MM.1S (cell line): Measurements from ENCODE around the gene WDR76.

Experiments
- DNase-seq: peaks from one replicate; pipeline ENCODE4 v3.0.0-alpha.2; 2015
- H2AFZ ChIP-seq: fragments of 300-600 bp; sonication (generic); 2 replicates; pipeline ENCODE4 v1.6.0; 2016; ENCODE audit warnings: antibody characterized with exemption, low read length
- H3F3A ChIP-seq: fragments of 300-600 bp; sonication (generic); 2 replicates; pipeline ENCODE4 v1.6.1; 2016; ENCODE audit warnings: mild to moderate bottlenecking, antibody characterized with exemption, low read length, moderate library complexity, mixed read lengths; ENCODE audit not compliant: insufficient read depth
- H3K27ac ChIP-seq: fragments of 300-600 bp; sonication (generic); 2 replicates; pipeline ENCODE4 v1.5.1; 2016; ENCODE audit warnings: mild to moderate bottlenecking, low read length
- H3K27me3 ChIP-seq: fragments of 300-600 bp; sonication (generic); replicated peaks from 2 replicates; pipeline ENCODE4 v1.6.0; 2016; ENCODE audit warnings: low read length; ENCODE audit not compliant: insufficient read depth
- H3K36me3 ChIP-seq: fragments of 300-600 bp; sonication (generic); replicated peaks from 2 replicates; pipeline ENCODE4 v1.6.1; 2016; ENCODE audit warnings: mild to moderate bottlenecking, low read length, mixed read lengths; ENCODE audit not compliant: insufficient read depth
- H3K4me1 ChIP-seq: fragments of 300-600 bp; sonication (generic); 2 replicates; pipeline ENCODE4 v1.6.1; 2016; ENCODE audit warnings: low read length, mixed read lengths
- H3K4me2 ChIP-seq: fragments of 300-600 bp; sonication (generic); 2 replicates; pipeline ENCODE4 v1.6.0; 2016; ENCODE audit warnings: low read depth, low read length
- H3K4me3 ChIP-seq: fragments of 300-600 bp; sonication (generic); 2 replicates; pipeline ENCODE4 v1.5.1; 2016; ENCODE audit warnings: low read length, mixed read lengths
- H3K79me2 ChIP-seq: fragments of 300-600 bp; sonication (generic); 2 replicates; pipeline ENCODE4 v1.6.1; 2016; ENCODE audit warnings: mixed run types, low read length, mixed read lengths
- H3K9ac ChIP-seq: fragments of 300-600 bp; sonication (generic); 2 replicates; pipeline ENCODE4 v1.6.1; 2016; ENCODE audit warnings: low read length, mixed read lengths
- H3K9me2 ChIP-seq: fragments of 300-600 bp; sonication (generic); replicated peaks from 2 replicates; pipeline ENCODE4 v1.6.1; 2016; ENCODE audit warnings: mild to moderate bottlenecking, low read length, mixed read lengths; ENCODE audit not compliant: insufficient read depth
- H3K9me3 ChIP-seq: fragments of 300-600 bp; sonication (generic); replicated peaks from 2 replicates; pipeline ENCODE4 v1.6.1; 2016; ENCODE audit warnings: mild to moderate bottlenecking, low read length, mixed read lengths; ENCODE audit not compliant: insufficient read depth
- H4K20me1 ChIP-seq: fragments of 300-600 bp; sonication (generic); 2 replicates; pipeline ENCODE4 v1.6.1; 2016; ENCODE audit warnings: mild to moderate bottlenecking, low read length, moderate library complexity, mixed read lengths; ENCODE audit not compliant: insufficient read depth
- CTCF ChIP-seq: fragments of 300-600 bp; sonication (generic); IDR thresholded peaks from 2 replicates; pipeline ENCODE4 v1.5.1; 2016; ENCODE audit warnings: antibody characterized with exemption, low read length, mixed read lengths
- EZH2 ChIP-seq: fragments of 300-600 bp; sonication (generic); optimal IDR thresholded peaks from 2 replicates; pipeline ENCODE3; 2017; ENCODE audit warnings: low read depth, mild to moderate bottlenecking, antibody characterized with exemption, low read length, mixed read lengths
- EZH2phosphoT487 ChIP-seq: fragments of 300-600 bp; sonication (generic); IDR thresholded peaks from 2 replicates; pipeline ENCODE4 v1.6.1; 2018; ENCODE audit warnings: antibody characterized with exemption, low read length

WDR76 gene

GRCh38 chr15:43795997-43796396 lies 30.8 kb upstream of the WDR76 start:
- H3K79me2 ChIP-seq, result peaks cover 37% of the 10 kb centered on the region
- H3K4me3 ChIP-seq, result no peak overlapping the region
- no peaks in the 10 kb centered on the region for H3K9me3 ChIP-seq
- H3K27me3 ChIP-seq, result no peaks in the 10 kb centered on the region
- no peak for DNase-seq
- H3K9me2 ChIP-seq, result no peaks in the 10 kb centered on the region
- no peak overlapping the region for H3K9ac ChIP-seq
- H3K4me1 ChIP-seq, result peaks cover 12% of the 10 kb centered on the region
- no peak overlapping the region for H3K27ac ChIP-seq
- no peak overlapping the region for H3K4me2 ChIP-seq
- peaks cover 11% of the 10 kb centered on the region; the same call in 1 of the 2 replicates for H3F3A ChIP-seq
- H2AFZ ChIP-seq, result no peak overlapping the region
- no peaks in the 10 kb centered on the region for H3K36me3 ChIP-seq
- TF ChIP-seq EZH2phosphoT487, result no peak
- TF ChIP-seq EZH2, result no peak
- TF ChIP-seq CTCF, result no peak
- no peaks in the 10 kb centered on the region for H4K20me1 ChIP-seq

- Histone ChIP-seq H3K4me3 (no peak overlapping the region), H3K79me2 (peaks cover 43% of the 10 kb centered on the region), H3K9ac (no peak overlapping the region), H3K27me3 (no peaks in the 10 kb centered on the region), H3K27ac (no peak overlapping the region), H3K9me2 (no peaks in the 10 kb centered on the region), H3K4me1 (peaks cover 12% of the 10 kb centered on the region), H2AFZ (no peak overlapping the region), H3K36me3 (no peaks in the 10 kb centered on the region), H4K20me1 (no peaks in the 10 kb centered on the region), H3K4me2 (no peak overlapping the region), H3K9me3 (no peaks in the 10 kb centered on the region), H3F3A (peaks cover 11% of the 10 kb centered on the region; the same call in 1 of the 2 replicates)
- TF ChIP-seq EZH2 (no peak), EZH2phosphoT487 (no peak), CTCF (no peak)
- DNase-seq, result no peak
These were observed 30.2 kb upstream of the WDR76 start for GRCh38 chr15:43796566-43796965.

- TF ChIP-seq EZH2phosphoT487 (no peak), EZH2 (no peak), CTCF (no peak)
- H3K27me3 ChIP-seq, result no peaks in the 10 kb centered on the region
- peaks cover 11% of the 10 kb centered on the region; the same call in 1 of the 2 replicates for H3F3A ChIP-seq
- peaks cover 4% of the 10 kb centered on the region for H3K36me3 ChIP-seq
- peaks cover 28% of the 10 kb centered on the region for H3K79me2 ChIP-seq
- no peak overlapping the region for H3K9ac ChIP-seq
- no peaks in the 10 kb centered on the region for H3K9me3 ChIP-seq
- no peaks in the 10 kb centered on the region for H3K9me2 ChIP-seq
- H2AFZ ChIP-seq, result no peak overlapping the region
- no peaks in the 10 kb centered on the region for H4K20me1 ChIP-seq
- DNase-seq, result no peak
- H3K4me1 ChIP-seq, result peaks cover 5% of the 10 kb centered on the region
- no peak overlapping the region for H3K4me3 ChIP-seq
- H3K27ac ChIP-seq, result no peak overlapping the region
- H3K4me2 ChIP-seq, result no peak overlapping the region
These were observed 27.4 kb upstream of the WDR76 start for GRCh38 chr15:43799209-43799944.
